Chondrocyte (in vitro differentiated cells): ENCODE results near the gene ZFAND3. TPM values are rescaled to one million over a fixed set of nuclear protein-coding genes. Genes with fewer than 3 reads are reported as not detected.
"Not testable (repeated sequence)": the region's sequence is repeated elsewhere in the genome, so short reads cannot be mapped to it uniquely, and the experiment has no call there.

Experiments used
- DNase-seq: peaks from one replicate; pipeline ENCODE4 v3.0.0; 2021; ENCODE audit warnings: mixed read lengths, low spot score
- H3K27ac Mint-ChIP-seq: one replicate; pipeline ENCODE4 v1.8.0; 2021; ENCODE audit warnings: mild to moderate bottlenecking, moderate library complexity, mixed read lengths; ENCODE audit not compliant: unreplicated experiment
- H3K27me3 Mint-ChIP-seq: 2 replicates; pipeline ENCODE4 v1.8.0; 2021; ENCODE audit warnings: low read depth, mixed read lengths
- H3K36me3 Mint-ChIP-seq: 2 replicates; pipeline ENCODE4 v1.8.0; 2021; ENCODE audit warnings: low read depth, mixed read lengths
- H3K4me1 Mint-ChIP-seq: 2 replicates; pipeline ENCODE4 v1.8.0; 2021; ENCODE audit warnings: low read depth, mild to moderate bottlenecking, mixed read lengths
- H3K4me3 Mint-ChIP-seq: one replicate; pipeline ENCODE4 v1.8.0; 2021; ENCODE audit warnings: mild to moderate bottlenecking, moderate library complexity, mixed read lengths; ENCODE audit not compliant: unreplicated experiment
- H3K9me3 Mint-ChIP-seq: 2 replicates; pipeline ENCODE4 v1.8.0; 2021; ENCODE audit warnings: low read depth, mixed read lengths
- total RNA-seq: library from RNA; stranded (reverse); gene quantifications from 3 replicates; pipeline ENCODE4 v1.2.1, GENCODE V29; 2021
- TF ChIP-seq, protein P1 (sequence below): fragments of 200-600 bp; sonication (generic); IDR thresholded peaks from 2 replicates; pipeline ENCODE4 v1.5.0; 2021; ENCODE audit warnings: antibody characterized with exemption, mild to moderate bottlenecking, moderate library complexity

Gene ZFAND3
- total RNA-seq, 1 donor from 2014 or later: 98.5 TPM

DNA sequence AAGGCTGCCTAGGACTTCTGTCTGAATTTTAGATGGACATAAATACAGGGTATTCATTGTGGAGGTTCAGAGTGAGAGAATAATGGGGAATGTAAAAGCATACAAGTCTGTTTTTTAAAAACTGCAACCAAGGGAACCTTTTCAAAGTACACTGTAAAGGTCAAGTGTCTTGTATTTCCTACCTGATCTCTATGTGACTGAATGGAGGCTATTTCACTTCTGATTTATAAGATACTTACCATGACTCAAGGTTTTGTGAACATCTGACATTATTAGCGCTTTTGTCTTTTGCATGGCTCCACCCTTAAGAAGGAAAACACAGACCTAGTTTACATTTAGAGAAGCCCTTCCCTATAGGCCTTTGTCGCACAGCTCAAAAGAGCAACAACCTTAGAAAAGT, 126.5 kb downstream of the ZFAND3 start:
- Mint-ChIP-seq H3K27me3 (no peaks in the 10 kb centered on the region), H3K36me3 (no peaks in the 10 kb centered on the region), H3K9me3 (peaks cover 8% of the 10 kb centered on the region), H3K4me3 (no peak overlapping the region), H3K4me1 (peaks cover 30% of the 10 kb centered on the region), H3K27ac (no peak overlapping the region)
- TF ChIP-seq, protein P1, sequence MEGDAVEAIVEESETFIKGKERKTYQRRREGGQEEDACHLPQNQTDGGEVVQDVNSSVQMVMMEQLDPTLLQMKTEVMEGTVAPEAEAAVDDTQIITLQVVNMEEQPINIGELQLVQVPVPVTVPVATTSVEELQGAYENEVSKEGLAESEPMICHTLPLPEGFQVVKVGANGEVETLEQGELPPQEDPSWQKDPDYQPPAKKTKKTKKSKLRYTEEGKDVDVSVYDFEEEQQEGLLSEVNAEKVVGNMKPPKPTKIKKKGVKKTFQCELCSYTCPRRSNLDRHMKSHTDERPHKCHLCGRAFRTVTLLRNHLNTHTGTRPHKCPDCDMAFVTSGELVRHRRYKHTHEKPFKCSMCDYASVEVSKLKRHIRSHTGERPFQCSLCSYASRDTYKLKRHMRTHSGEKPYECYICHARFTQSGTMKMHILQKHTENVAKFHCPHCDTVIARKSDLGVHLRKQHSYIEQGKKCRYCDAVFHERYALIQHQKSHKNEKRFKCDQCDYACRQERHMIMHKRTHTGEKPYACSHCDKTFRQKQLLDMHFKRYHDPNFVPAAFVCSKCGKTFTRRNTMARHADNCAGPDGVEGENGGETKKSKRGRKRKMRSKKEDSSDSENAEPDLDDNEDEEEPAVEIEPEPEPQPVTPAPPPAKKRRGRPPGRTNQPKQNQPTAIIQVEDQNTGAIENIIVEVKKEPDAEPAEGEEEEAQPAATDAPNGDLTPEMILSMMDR: no peak
- DNase-seq: no peak

DNA sequence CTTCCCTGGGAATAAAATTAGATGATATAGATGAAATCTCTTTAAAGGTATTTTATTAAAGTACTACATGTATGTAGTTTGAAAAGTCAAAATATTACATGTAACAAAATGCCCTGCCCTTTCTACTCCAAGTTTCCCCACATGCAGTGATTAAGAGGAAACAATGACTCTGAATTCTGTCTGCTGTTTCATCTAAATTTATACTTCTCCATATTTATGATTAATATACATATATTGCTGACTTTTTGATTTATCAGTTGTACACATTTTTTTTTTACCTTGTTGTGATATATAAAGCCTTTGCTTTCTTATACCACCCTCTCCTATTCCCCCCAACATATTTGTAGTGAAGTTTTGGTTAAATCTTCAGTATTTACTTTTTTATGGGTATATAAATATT, 127.9 kb downstream of the ZFAND3 start:
- H3K4me1 Mint-ChIP-seq: peaks cover 40% of the 10 kb centered on the region
- no peak for DNase-seq
- no peak overlapping the region for H3K4me3 Mint-ChIP-seq
- H3K27ac Mint-ChIP-seq: peak overlapping the region; percentile 43
- peaks cover 8% of the 10 kb centered on the region for H3K9me3 Mint-ChIP-seq
- TF ChIP-seq, protein P1: no peak
- no peaks in the 10 kb centered on the region for H3K27me3 Mint-ChIP-seq
- H3K36me3 Mint-ChIP-seq: no peaks in the 10 kb centered on the region

DNA sequence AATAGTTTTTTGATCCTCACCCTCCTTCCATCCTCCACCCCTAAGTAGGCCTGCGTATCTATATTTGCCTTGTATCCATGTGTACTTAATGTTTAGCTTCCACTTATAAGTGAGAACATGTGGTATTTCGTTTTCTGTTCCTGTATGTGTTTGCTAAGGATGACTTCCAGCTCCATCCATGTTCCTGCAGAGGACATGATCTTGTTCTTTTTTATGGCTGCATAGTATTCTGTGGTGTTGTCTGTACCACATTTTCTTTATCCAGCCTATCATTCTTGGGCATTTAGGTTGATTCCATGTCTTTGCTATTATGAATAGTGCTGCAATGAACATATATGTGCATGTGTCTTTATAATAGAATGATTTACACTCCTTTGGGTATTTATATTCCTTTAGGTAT, 129.1 kb downstream of the ZFAND3 start:
- peaks cover 37% of the 10 kb centered on the region for H3K4me1 Mint-ChIP-seq
- not testable (repeated sequence) for H3K27ac Mint-ChIP-seq, H3K36me3 Mint-ChIP-seq, H3K27me3 Mint-ChIP-seq, DNase-seq, H3K9me3 Mint-ChIP-seq, H3K4me3 Mint-ChIP-seq

DNA sequence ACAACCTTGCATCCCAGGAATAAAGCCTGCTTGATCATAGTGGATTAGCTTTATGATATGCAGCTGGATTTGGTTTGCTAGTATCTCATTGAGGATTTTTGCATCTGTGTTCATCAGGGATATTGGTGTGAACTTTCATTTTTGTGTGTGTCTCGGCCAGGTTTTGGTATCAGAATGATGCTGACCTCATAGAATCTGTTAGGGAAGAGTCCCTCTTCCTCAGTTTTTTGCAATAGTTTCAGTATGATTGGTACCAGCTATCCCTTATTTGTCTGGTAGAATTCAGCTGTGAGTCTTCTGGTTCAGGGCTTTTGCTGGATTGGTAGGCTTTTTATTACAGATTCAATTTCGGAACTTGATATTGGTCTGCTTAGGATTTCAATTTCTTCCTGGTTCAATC, 132.5 kb downstream of the ZFAND3 start:
- no peaks in the 10 kb centered on the region for H3K27me3 Mint-ChIP-seq
- TF ChIP-seq, protein P1: no peak
- no peak overlapping the region for H3K4me3 Mint-ChIP-seq
- peaks cover 32% of the 10 kb centered on the region for H3K4me1 Mint-ChIP-seq
- peaks cover 8% of the 10 kb centered on the region for H3K9me3 Mint-ChIP-seq
- H3K27ac Mint-ChIP-seq: no peak overlapping the region
- no peak for DNase-seq
- no peaks in the 10 kb centered on the region for H3K36me3 Mint-ChIP-seq

DNA sequence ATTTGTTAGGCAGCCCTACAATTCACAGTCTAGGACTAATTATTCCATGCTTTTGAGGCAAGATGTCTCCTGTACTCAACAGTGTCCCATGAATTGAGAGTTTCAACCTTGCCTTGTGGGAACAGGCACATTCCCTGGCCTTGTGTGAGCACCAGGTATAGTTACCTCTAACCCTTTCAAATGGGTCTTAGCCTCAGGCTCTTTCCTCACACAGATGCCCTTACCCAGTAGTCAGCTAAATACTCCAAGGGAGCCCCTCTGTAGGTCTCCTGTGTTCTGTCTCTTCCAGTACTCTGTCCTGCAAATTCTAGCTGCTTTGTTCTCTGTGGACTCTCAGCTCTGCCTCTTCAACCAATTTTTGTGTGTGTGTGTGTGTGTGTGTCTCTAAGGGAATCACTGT, 135.3 kb downstream of the ZFAND3 start:
- no peaks in the 10 kb centered on the region for H3K27me3 Mint-ChIP-seq
- H3K4me3 Mint-ChIP-seq: no peak overlapping the region
- TF ChIP-seq, protein P1: no peak
- H3K36me3 Mint-ChIP-seq: no peaks in the 10 kb centered on the region
- no peaks in the 10 kb centered on the region for H3K9me3 Mint-ChIP-seq
- H3K4me1 Mint-ChIP-seq: peaks cover 17% of the 10 kb centered on the region
- no peak overlapping the region for H3K27ac Mint-ChIP-seq
- DNase-seq: no peak

DNA sequence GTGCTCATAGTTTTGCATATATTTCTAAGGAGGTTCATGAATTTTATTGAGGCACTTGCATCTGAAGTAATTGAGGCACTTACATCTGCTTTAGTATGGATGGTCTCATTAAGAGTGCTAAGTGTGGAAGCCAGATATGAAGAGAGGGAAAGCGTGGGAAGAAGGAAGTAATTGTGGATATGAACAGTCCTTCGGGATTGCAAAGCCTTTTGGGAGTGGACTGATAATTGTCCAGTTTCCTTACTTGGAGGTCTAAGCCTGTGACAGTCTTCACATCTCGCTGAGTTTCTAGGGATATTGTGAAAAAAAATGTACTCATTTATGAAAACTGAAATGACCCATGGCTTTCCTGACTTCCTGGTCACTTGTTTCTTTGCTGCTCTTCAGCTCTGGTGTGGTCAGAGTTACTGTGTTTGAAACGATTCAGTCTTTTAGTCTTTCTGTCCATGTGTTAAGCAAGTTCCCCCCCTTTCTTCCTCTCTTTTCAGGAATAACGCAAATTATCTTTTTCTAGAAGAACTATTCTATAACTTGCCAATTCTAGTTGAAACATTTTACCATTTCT, 137.3 kb downstream of the ZFAND3 start:
- no peak for DNase-seq
- H3K27ac Mint-ChIP-seq: no peak overlapping the region
- H3K4me3 Mint-ChIP-seq: no peak overlapping the region
- no peaks in the 10 kb centered on the region for H3K9me3 Mint-ChIP-seq
- H3K36me3 Mint-ChIP-seq: no peaks in the 10 kb centered on the region
- H3K27me3 Mint-ChIP-seq: no peaks in the 10 kb centered on the region
- TF ChIP-seq, protein P1: no peak
- H3K4me1 Mint-ChIP-seq: peaks cover 14% of the 10 kb centered on the region
